Gastrocnemius medialis (tissue), 4 donors: ENCODE results near the gene RIGI.

Source experiments
- CTCF ChIP-seq, 5 experiments: fragments of 450-650 bp in 3 of 5; fragments of 200-600 bp in 2 of 5; sonication (generic) in 2 of 5; IDR thresholded peaks in 4 of 5; conservative IDR thresholded peaks in 1 of 5; 1 replicate in 4 of 5; 2 replicates in 1 of 5; pipeline ENCODE4 v1.5.1; 2016 to 2019; ENCODE audit warnings: antibody characterized with exemption in 5 of 5, mild to moderate bottlenecking in 3 of 5, moderate library complexity in 3 of 5
- POLR2A ChIP-seq, 2 donors: fragments of 450-650 bp; IDR thresholded peaks; one replicate each; pipeline ENCODE4 v1.6.1; 2017; ENCODE audit warnings: antibody characterized with exemption in 2 of 2, mild to moderate bottlenecking in 2 of 2, moderate library complexity in 2 of 2

GRCh38 chr9:32525709-32526030, 326 bp downstream of the RIGI start:
- TF ChIP-seq CTCF (IDR thresholded peaks at IDR 0.05 in 4 of 5, conservative IDR thresholded peaks at IDR 0.05 in 1 of 5) = no peak
- no peak for TF ChIP-seq POLR2A (IDR thresholded peaks at IDR 0.05)
